ENCODE data around the gene VEGFA.

GRCh38 chr6:43757966-43758616 is 11.9 kb upstream of the VEGFA start:
- TF ChIP-seq CTCF (IDR thresholded peaks at IDR 0.05; ENCODE audit: low read depth, low read length) (no peak), EZH2phosphoT487 (IDR thresholded peaks at IDR 0.05; ENCODE audit: low read depth) (no peak)

Data from OCI-LY3 (cell line).